WTC11 (cell line): ENCODE results near the gene ERC1. TPM values are rescaled to one million over a fixed set of nuclear protein-coding genes. Genes with fewer than 3 reads are reported as not detected.

Experiments
- ATAC-seq: fragments of 200-7000 bp; cut with Tn5 transposase; 2 replicates; pipeline ENCODE4 v1.10.0; 2021; ENCODE audit warnings: mild to moderate bottlenecking, moderate library complexity
- CTCF ChIA-PET: fragments of 300-600 bp; sonication (Branson Sonifier 250); formaldehyde crosslinking; loops from one replicate; lab custom pipeline; 2021; ENCODE audit warnings: antibody characterized with exemption; lab: Charles Lee
- POLR2A ChIA-PET: fragments of 350-600 bp; sonication (Branson Sonifier 250); formaldehyde crosslinking; loops from one replicate; lab custom pipeline; 2021; ENCODE audit warnings: antibody characterized with exemption; lab: Charles Lee
- DNase-seq: peaks from one replicate; pipeline ENCODE4 v3.0.0; 2021; ENCODE audit warnings: low spot score
- H3K27ac Mint-ChIP-seq: 2 replicates; pipeline ENCODE4 v1.8.0; 2021; ENCODE audit warnings: mixed read lengths
- H3K27me3 Mint-ChIP-seq: 2 replicates; pipeline ENCODE4 v1.8.0; 2021; ENCODE audit warnings: low read depth, mild to moderate bottlenecking, moderate library complexity, mixed read lengths
- H3K36me3 Mint-ChIP-seq: 2 replicates; pipeline ENCODE4 v1.8.0; 2021; ENCODE audit warnings: mixed read lengths
- H3K4me1 Mint-ChIP-seq: 2 replicates; pipeline ENCODE4 v1.8.0; 2022; ENCODE audit warnings: mixed read lengths
- H3K4me3 Mint-ChIP-seq: 2 replicates; pipeline ENCODE4 v1.8.0; 2021; ENCODE audit warnings: mild to moderate bottlenecking, moderate library complexity, mixed read lengths
- H3K9me3 Mint-ChIP-seq: 2 replicates; pipeline ENCODE4 v1.8.0; 2021; ENCODE audit warnings: mixed read lengths
- ATF1 ChIP-seq: sonication (generic); formaldehyde crosslinking; IDR thresholded peaks from 2 replicates; pipeline ENCODE4 v1.8.1; 2023; ENCODE audit warnings: mild to moderate bottlenecking, moderate library complexity, missing genetic modification reagents
- EMX1 ChIP-seq: fragments of 250-450 bp; sonication (Bioruptor Pico); IDR thresholded peaks from 2 replicates; pipeline ENCODE4 v1.8.0; 2021; ENCODE audit warnings: mild to moderate bottlenecking
- FOXK1 ChIP-seq: sonication (generic); formaldehyde crosslinking; IDR thresholded peaks from 2 replicates; pipeline ENCODE4 v1.8.0; 2022; ENCODE audit warnings: mild to moderate bottlenecking, moderate library complexity, missing genetic modification reagents
- GABPB1 ChIP-seq: sonication (generic); formaldehyde crosslinking; IDR thresholded peaks from 2 replicates; pipeline ENCODE4 v1.8.1; 2023; ENCODE audit warnings: mild to moderate bottlenecking, missing genetic modification reagents
- GTF2I ChIP-seq: fragments of 250-450 bp; sonication (Bioruptor Pico); conservative IDR thresholded peaks from 2 replicates; pipeline ENCODE4 v1.4.0; 2021; ENCODE audit warnings: mild to moderate bottlenecking
- NFATC4 ChIP-seq: fragments of 250-450 bp; sonication (Bioruptor Pico); IDR thresholded peaks from 2 replicates; pipeline ENCODE4 v1.9.0; 2021; ENCODE audit warnings: mild to moderate bottlenecking
- NR3C1 ChIP-seq: sonication (generic); formaldehyde crosslinking; conservative IDR thresholded peaks from 2 replicates; pipeline ENCODE4 v1.8.1; 2023; ENCODE audit warnings: low read depth, mild to moderate bottlenecking, missing genetic modification reagents
- OVOL2 ChIP-seq: fragments of 250-450 bp; sonication (Bioruptor Pico); IDR thresholded peaks from 2 replicates; pipeline ENCODE4 v1.9.0; 2021; ENCODE audit warnings: mild to moderate bottlenecking, borderline replicate concordance
- SOX15 ChIP-seq: fragments of 250-450 bp; sonication (Bioruptor Pico); IDR thresholded peaks from 2 replicates; pipeline ENCODE4 v1.9.0; 2021; ENCODE audit warnings: mild to moderate bottlenecking
- SP1 ChIP-seq: sonication (generic); formaldehyde crosslinking; conservative IDR thresholded peaks from 2 replicates; pipeline ENCODE4 v1.8.1; 2022; ENCODE audit warnings: missing genetic modification reagents
- TEAD4 ChIP-seq: sonication (generic); formaldehyde crosslinking; IDR thresholded peaks from 2 replicates; pipeline ENCODE4 v1.8.0; 2022; ENCODE audit warnings: mild to moderate bottlenecking, missing genetic modification reagents
- ZNF232 ChIP-seq: sonication (generic); formaldehyde crosslinking; IDR thresholded peaks from 2 replicates; pipeline ENCODE4 v1.8.0; 2022; ENCODE audit warnings: mild to moderate bottlenecking, missing genetic modification reagents
- ZNF263 ChIP-seq: sonication (generic); formaldehyde crosslinking; IDR thresholded peaks from 2 replicates; pipeline ENCODE4 v1.8.1; 2022; ENCODE audit warnings: low read depth, mild to moderate bottlenecking, moderate library complexity, missing genetic modification reagents
- total RNA-seq: library from RNA; stranded (reverse); gene quantifications from 3 replicates; pipeline ENCODE4 v1.2.3, GENCODE V29; 2021
- TF ChIP-seq, protein P1 (sequence below): sonication (generic); formaldehyde crosslinking; IDR thresholded peaks from 2 replicates; pipeline ENCODE4 v1.8.1; 2022; ENCODE audit warnings: mild to moderate bottlenecking, moderate library complexity, missing genetic modification reagents
- TF ChIP-seq, protein P2 (sequence below): sonication (generic); formaldehyde crosslinking; IDR thresholded peaks from 2 replicates; pipeline ENCODE4 v1.8.1; 2022; ENCODE audit warnings: low read depth, missing genetic modification reagents, borderline replicate concordance
- TF ChIP-seq, protein P3 (sequence below): fragments of 250-450 bp; sonication (Bioruptor Pico); IDR thresholded peaks from 2 replicates; pipeline ENCODE4 v2.1.2; 2022; ENCODE audit warnings: mild to moderate bottlenecking, moderate library complexity
- TF ChIP-seq, protein P4 (sequence below): fragments of 250-450 bp; sonication (Bioruptor Pico); IDR thresholded peaks from 2 replicates; pipeline ENCODE4 v1.8.0; 2021; ENCODE audit warnings: mild to moderate bottlenecking
- TF ChIP-seq, protein P5 (sequence below): sonication (generic); formaldehyde crosslinking; IDR thresholded peaks from 2 replicates; pipeline ENCODE4 v1.8.1; 2023; ENCODE audit warnings: mild to moderate bottlenecking, missing genetic modification reagents, borderline replicate concordance
- TF ChIP-seq, protein P6 (sequence below): sonication (generic); formaldehyde crosslinking; IDR thresholded peaks from 2 replicates; pipeline ENCODE4 v1.8.1; 2023; ENCODE audit warnings: mild to moderate bottlenecking, missing genetic modification reagents
- TF ChIP-seq, protein P7 (sequence below): sonication (generic); formaldehyde crosslinking; IDR thresholded peaks from 2 replicates; pipeline ENCODE4 v1.8.0; 2023; ENCODE audit warnings: mild to moderate bottlenecking, missing genetic modification reagents

ERC1 gene
- total RNA-seq, 1 experiment from 2014 or later, result 47.5 TPM

DNA sequence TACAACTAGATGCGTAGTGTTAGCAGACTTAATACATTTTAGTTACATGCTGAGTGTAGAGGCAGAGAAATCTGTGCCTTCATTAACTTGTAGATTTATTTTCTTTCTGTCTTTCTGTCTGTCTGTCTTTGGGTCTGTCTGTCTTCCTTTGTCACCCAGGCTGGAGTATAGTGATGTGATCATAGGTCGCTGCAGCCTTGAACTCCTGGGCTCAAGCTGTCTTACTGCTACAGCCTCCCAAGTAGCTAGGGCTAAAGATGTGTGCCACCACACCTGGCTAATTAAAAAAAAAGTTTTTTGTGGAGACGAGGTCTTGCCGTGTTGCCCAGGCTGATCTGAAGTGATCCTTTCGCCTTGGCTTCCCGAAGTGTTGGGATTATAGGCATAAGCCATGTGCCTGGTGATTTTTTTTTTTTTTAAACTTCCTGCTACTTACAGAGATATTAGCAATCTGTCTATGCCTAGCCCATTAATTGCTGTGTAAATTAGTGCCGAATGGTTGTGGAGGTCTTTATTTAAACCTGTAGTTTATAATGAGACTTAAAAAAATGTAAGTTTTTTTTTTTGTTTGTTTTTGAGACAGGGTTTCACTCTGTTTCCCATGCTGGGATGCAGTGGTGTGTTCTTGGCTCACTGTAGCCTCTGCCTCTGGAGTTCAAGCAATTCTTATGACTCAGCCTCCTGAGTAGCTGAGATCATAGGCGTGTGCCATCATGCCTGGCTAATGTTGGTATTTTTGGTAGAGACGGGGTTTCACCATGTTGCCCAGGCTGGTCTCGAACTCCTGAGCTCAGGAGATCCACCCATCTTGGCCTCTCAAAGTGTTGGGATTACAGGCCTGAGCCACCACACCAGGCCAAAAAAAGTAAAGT, 22.8 kb downstream of the ERC1 start:
- H3K27ac Mint-ChIP-seq, result peak overlapping the region; percentile 50
- CTCF ChIA-PET, result no interaction called here
- DNase-seq, result no peak

More for the DNA sequence above, 22.8 kb downstream of the ERC1 start:
- no peak overlapping the region for H3K4me3 Mint-ChIP-seq
- no peaks in the 10 kb centered on the region for H3K27me3 Mint-ChIP-seq
- no peaks in the 10 kb centered on the region for H3K4me1 Mint-ChIP-seq
- TF ChIP-seq TEAD4 (CRISPR knock-in tag) (no peak), EMX1 (CRISPR knock-in tag) (no peak), SP1 (no peak), NR3C1 (CRISPR knock-in tag) (no peak), ZNF263 (CRISPR knock-in tag) (no peak), ZNF232 (no peak), NFATC4 (no peak), FOXK1 (CRISPR knock-in tag) (no peak), ATF1 (CRISPR knock-in tag) (no peak), SOX15 (no peak), OVOL2 (CRISPR knock-in tag) (no peak), GABPB1 (CRISPR knock-in tag) (no peak), GTF2I (CRISPR knock-in tag) (no peak)
- TF ChIP-seq, protein P1, sequence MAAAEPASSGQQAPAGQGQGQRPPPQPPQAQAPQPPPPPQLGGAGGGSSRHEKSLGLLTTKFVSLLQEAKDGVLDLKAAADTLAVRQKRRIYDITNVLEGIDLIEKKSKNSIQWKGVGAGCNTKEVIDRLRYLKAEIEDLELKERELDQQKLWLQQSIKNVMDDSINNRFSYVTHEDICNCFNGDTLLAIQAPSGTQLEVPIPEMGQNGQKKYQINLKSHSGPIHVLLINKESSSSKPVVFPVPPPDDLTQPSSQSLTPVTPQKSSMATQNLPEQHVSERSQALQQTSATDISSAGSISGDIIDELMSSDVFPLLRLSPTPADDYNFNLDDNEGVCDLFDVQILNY (CRISPR knock-in tag), result no peak
- TF ChIP-seq, protein P2, sequence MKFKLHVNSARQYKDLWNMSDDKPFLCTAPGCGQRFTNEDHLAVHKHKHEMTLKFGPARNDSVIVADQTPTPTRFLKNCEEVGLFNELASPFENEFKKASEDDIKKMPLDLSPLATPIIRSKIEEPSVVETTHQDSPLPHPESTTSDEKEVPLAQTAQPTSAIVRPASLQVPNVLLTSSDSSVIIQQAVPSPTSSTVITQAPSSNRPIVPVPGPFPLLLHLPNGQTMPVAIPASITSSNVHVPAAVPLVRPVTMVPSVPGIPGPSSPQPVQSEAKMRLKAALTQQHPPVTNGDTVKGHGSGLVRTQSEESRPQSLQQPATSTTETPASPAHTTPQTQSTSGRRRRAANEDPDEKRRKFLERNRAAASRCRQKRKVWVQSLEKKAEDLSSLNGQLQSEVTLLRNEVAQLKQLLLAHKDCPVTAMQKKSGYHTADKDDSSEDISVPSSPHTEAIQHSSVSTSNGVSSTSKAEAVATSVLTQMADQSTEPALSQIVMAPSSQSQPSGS (CRISPR knock-in tag), result no peak
- TF ChIP-seq, protein P3, sequence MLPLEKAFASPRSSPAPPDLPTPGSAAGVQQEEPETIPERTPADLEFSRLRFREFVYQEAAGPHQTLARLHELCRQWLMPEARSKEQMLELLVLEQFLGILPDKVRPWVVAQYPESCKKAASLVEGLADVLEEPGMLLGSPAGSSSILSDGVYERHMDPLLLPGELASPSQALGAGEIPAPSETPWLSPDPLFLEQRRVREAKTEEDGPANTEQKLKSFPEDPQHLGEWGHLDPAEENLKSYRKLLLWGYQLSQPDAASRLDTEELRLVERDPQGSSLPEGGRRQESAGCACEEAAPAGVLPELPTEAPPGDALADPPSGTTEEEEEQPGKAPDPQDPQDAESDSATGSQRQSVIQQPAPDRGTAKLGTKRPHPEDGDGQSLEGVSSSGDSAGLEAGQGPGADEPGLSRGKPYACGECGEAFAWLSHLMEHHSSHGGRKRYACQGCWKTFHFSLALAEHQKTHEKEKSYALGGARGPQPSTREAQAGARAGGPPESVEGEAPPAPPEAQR (CRISPR knock-in tag), result no peak
- TF ChIP-seq, protein P4, sequence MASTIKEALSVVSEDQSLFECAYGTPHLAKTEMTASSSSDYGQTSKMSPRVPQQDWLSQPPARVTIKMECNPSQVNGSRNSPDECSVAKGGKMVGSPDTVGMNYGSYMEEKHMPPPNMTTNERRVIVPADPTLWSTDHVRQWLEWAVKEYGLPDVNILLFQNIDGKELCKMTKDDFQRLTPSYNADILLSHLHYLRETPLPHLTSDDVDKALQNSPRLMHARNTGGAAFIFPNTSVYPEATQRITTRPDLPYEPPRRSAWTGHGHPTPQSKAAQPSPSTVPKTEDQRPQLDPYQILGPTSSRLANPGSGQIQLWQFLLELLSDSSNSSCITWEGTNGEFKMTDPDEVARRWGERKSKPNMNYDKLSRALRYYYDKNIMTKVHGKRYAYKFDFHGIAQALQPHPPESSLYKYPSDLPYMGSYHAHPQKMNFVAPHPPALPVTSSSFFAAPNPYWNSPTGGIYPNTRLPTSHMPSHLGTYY (CRISPR knock-in tag), result no peak
- TF ChIP-seq, protein P5, sequence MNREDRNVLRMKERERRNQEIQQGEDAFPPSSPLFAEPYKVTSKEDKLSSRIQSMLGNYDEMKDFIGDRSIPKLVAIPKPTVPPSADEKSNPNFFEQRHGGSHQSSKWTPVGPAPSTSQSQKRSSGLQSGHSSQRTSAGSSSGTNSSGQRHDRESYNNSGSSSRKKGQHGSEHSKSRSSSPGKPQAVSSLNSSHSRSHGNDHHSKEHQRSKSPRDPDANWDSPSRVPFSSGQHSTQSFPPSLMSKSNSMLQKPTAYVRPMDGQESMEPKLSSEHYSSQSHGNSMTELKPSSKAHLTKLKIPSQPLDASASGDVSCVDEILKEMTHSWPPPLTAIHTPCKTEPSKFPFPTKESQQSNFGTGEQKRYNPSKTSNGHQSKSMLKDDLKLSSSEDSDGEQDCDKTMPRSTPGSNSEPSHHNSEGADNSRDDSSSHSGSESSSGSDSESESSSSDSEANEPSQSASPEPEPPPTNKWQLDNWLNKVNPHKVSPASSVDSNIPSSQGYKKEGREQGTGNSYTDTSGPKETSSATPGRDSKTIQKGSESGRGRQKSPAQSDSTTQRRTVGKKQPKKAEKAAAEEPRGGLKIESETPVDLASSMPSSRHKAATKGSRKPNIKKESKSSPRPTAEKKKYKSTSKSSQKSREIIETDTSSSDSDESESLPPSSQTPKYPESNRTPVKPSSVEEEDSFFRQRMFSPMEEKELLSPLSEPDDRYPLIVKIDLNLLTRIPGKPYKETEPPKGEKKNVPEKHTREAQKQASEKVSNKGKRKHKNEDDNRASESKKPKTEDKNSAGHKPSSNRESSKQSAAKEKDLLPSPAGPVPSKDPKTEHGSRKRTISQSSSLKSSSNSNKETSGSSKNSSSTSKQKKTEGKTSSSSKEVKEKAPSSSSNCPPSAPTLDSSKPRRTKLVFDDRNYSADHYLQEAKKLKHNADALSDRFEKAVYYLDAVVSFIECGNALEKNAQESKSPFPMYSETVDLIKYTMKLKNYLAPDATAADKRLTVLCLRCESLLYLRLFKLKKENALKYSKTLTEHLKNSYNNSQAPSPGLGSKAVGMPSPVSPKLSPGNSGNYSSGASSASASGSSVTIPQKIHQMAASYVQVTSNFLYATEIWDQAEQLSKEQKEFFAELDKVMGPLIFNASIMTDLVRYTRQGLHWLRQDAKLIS, result no peak
- TF ChIP-seq, protein P6, sequence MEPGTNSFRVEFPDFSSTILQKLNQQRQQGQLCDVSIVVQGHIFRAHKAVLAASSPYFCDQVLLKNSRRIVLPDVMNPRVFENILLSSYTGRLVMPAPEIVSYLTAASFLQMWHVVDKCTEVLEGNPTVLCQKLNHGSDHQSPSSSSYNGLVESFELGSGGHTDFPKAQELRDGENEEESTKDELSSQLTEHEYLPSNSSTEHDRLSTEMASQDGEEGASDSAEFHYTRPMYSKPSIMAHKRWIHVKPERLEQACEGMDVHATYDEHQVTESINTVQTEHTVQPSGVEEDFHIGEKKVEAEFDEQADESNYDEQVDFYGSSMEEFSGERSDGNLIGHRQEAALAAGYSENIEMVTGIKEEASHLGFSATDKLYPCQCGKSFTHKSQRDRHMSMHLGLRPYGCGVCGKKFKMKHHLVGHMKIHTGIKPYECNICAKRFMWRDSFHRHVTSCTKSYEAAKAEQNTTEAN (CRISPR knock-in tag), result no peak
- TF ChIP-seq, protein P7, sequence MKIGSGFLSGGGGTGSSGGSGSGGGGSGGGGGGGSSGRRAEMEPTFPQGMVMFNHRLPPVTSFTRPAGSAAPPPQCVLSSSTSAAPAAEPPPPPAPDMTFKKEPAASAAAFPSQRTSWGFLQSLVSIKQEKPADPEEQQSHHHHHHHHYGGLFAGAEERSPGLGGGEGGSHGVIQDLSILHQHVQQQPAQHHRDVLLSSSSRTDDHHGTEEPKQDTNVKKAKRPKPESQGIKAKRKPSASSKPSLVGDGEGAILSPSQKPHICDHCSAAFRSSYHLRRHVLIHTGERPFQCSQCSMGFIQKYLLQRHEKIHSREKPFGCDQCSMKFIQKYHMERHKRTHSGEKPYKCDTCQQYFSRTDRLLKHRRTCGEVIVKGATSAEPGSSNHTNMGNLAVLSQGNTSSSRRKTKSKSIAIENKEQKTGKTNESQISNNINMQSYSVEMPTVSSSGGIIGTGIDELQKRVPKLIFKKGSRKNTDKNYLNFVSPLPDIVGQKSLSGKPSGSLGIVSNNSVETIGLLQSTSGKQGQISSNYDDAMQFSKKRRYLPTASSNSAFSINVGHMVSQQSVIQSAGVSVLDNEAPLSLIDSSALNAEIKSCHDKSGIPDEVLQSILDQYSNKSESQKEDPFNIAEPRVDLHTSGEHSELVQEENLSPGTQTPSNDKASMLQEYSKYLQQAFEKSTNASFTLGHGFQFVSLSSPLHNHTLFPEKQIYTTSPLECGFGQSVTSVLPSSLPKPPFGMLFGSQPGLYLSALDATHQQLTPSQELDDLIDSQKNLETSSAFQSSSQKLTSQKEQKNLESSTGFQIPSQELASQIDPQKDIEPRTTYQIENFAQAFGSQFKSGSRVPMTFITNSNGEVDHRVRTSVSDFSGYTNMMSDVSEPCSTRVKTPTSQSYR, result no peak
- no peak for ATAC-seq
- H3K36me3 Mint-ChIP-seq, result 0 out of 2 replicates have a peak, but pooled peaks cover 1% of the 10 kb centered on the region
- peaks cover 1% of the 10 kb centered on the region; the same call in 1 of the 2 replicates for H3K9me3 Mint-ChIP-seq
- POLR2A ChIA-PET, result no interaction called here
